Activated CD4-positive, alpha-beta T cell treated with anti-CD3 and anti-CD28 coated beads, Interleukin-2, amount 50 U/mL, for 48 hours (primary cell): ENCODE measurements around the gene NTNG2.

Experiments used
- DNase-seq, 2 experiments: peaks; one replicate each; pipeline ENCODE4 v3.0.0-alpha.2; 2020

NTNG2 gene

GRCh38 chr9:132207839-132208615, 46.2 kb downstream of the NTNG2 start:
- peak in 1 of 2 experiments; percentile 14 for DNase-seq

DNA sequence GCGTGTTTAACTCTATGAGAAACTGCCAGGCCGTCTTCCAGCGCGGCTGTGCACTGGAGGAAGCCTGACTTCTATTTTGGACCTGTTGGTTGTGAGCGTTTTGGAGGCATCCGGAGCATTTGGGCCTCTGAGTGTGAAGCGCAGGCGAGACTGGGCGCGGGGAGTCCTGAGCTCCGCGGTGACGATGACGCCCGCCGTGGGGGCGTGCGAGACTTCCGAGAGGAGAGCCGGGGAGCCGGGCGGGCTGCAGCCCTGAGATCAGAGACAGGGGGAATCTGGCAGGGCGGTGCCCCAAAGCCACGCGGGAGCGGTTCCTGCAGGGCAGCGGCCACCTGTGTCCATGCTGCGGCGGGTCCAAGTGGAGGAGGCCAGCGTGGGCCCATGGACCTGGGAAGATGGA, 47.4 kb downstream of the NTNG2 start:
- no peak for DNase-seq

GRCh38 chr9:132210472-132211145, 48.8 kb downstream of the NTNG2 start:
- peak in 1 of 2 experiments; percentile 20 for DNase-seq

- DNase-seq: no peak
Measured at GRCh38 chr9:132211570-132211969, 49.7 kb downstream of the NTNG2 start.

- no peak for DNase-seq
Measured at GRCh38 chr9:132214027-132214622, 52.3 kb downstream of the NTNG2 start.

DNA sequence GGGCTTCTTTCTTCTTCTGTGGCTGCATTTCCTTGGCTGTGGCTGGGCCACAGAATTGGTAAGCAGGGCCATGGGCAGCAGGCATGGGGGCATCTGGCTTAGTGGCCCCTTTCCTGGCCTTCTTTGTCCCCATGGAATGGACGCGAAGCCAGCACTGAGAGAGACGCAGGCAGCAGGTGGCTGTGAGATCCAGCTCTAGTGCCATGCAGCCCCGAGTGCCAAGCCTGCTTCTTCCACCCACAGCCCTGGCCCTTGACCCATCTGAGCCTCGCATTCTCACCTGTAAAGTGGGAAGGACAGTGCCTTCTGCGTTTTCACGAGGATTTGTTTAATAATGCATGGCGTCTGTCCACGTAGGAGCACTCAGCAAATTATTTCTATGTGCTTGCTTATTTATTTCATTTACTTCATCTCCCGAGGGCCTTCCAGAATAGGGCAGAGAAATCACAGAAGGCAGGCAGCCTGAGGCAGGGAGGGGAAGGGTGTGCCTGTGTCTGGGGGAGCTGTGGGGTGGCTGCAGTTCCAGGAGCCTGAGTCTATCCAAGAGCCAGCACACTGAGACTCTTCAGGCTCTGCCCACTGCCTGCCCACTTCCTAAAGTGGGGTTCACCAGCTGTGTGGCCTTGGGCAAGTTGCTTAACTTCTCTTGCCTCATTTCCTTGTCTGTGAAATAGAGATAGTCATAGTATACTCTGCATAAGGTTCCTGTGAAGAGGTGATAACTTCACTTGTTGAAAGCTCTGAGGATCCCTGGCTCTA, 55.2 kb downstream of the NTNG2 start:
- no peak for DNase-seq

DNA sequence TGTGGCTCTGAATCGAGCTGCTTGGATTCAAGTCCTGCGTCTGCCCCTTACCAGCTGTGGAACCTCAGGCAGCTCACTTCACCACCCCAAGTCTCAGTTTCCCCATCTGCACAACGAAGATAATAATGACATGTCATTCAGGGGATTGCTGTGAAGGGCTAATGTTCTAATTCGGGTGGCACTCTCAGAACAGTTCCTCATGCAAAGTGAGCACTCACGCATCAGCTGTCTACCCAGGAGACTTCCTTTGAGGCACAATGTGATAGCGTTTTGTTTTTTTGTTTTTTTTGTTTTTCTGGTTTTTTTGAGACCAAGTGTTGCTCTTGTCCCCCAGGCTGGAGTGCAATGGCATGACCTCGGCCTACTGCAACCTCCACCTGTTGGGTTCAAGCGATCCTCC, 56.4 kb downstream of the NTNG2 start:
- DNase-seq: no peak

- DNase-seq: no peak
Measured at GRCh38 chr9:132221941-132222340, 60.1 kb downstream of the NTNG2 start.

DNA sequence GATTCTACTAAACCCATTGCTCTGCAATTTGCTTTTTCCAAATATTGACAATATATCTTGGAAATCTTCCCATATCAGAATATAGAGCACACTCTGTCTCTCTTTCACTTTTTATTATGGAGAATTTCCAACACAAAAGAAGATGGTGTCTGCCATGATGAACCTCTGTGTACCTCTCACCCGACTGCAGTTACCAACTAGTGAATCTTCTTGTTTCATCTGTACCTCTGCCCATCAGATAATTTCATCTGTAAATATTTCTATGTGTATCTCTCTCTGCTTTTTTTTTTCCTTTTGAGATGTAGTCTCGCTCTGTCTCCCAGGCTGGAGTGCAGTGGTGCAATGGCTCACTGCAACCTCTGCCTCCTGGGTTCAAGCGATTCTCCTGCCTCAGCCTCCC, 62.8 kb downstream of the NTNG2 start:
- DNase-seq: no peak

DNA sequence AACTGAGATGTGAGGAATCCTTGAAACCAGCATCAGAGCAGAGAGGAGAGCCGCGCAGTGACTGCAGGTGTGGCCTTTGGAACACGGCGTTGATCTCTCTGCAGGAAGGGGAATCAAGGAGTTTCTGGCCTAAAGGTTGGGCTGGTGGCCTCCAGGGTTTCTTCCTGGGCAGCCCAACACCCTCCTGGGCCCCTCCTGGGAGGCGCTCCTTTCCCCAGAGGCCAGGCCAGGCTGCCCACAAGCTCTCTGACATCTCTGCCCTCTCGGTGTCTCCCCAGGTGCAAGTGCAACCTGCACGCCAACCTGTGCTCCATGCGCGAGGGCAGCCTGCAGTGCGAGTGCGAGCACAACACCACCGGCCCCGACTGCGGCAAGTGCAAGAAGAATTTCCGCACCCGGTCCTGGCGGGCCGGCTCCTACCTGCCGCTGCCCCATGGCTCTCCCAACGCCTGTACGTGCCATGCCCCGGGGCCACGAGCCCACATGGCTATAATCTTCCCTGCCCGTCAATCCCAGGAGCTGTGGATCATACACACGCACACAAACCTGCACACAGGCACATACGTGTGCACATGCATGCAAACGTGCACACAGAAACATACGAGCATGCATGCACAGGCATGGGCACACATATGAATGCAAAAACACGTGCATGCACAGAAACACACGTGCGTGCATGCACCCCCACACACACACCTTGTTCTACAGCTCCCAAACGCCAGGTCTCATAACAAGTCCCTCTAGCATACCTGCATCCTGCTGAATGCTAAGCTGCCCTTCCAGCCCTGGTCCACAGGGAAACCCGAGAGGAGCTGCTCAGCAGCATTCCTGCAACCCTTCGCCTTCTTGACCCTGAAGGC, 64.9 kb downstream of the NTNG2 start:
- no peak for DNase-seq

DNA sequence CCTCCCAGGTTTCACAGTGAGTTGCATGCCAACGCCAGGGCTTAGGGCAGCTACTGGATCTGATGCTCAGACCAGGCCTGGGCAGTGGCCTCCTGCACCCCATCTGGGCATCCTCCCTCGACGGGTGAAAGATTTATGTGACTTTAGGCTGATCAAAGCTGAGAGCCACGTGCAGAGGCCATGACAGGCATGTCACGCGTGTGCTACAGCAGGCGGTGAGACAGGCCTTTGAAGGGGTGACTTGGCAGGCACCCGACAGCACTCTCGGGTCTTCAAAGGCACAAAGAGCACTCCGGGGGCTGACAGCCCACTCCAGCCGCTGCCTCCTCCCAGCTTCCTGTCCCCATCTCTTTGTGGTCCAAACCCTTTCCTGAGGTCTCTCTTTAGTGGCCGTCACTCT, 66.2 kb downstream of the NTNG2 start:
- DNase-seq: no peak

DNA sequence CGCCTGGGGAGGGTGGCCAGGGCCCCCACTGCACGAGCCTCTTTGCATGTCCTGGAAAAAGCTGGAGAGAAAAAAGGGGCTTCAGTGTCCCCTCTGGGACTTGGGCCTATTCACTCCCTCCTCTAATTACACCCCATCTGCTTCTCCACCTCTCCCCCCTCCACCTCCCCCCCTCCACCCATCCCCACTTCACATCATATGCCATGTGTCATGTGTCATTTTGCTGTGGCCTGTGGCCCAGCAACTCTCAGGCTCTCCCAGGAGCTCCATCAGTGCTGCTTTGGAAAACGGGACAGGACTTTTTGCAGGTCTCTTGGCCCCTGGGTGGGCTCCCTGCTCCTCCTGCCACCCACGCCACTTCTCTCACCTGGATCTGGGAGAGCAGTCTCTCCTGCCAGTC, 68.7 kb downstream of the NTNG2 start:
- DNase-seq: no peak

DNA sequence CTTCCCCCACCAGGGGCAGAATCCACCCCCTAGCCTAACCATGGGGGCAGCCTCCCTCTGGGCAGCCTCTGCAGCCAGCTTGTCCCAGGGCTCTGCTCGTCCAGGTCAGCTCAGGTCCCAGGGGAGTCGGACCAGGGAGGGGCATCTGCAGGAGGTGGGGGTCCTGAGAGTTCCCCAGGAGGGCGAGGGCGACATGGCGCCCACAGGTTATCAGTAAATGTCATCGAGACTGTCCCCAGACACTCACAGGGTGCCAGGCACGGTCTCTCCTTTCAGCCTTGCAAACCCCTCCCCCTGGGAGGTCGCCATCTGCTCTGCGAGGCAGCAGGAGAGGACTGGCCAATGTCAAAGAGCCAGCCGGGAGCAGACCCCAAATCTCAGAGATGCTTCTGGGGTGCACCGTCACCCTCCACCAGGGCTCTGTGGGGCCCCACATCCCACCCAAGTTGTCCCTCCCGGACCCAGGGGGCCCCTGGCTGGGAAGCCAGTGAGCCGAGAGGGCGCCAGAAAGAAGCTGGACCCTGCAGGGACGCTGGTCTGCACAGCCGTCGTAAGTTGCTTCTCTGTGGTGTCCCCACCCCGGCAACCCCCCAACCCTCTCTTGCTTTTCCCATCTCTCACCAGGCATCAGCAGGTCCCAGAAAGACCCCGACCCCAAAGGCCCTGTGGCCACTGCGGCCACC, 69.3 kb downstream of the NTNG2 start:
- DNase-seq: no peak

- DNase-seq: no peak
Measured at GRCh38 chr9:132232522-132232921, 70.7 kb downstream of the NTNG2 start.

DNA sequence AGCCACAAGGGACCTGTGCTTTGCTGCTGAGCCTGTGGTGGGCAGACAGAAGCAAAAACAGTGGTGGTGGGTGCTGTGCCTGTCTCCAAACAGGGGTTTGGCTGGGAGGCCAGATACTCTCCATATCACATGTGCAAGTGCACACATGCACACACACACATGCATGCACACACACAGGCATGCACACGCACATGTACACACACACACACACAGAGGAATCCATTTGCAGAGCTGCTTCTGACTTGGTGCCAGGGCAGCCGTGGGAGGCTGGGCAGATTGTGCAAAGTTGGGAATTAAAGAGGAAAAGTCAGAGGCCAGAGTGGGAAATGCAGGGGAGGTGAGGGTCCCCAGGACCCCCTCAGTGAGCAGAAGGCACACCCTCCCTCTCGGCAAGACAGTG, 71.3 kb downstream of the NTNG2 start:
- no peak for DNase-seq

- no peak for DNase-seq
Measured at GRCh38 chr9:132234535-132234934, 72.7 kb downstream of the NTNG2 start.

DNA sequence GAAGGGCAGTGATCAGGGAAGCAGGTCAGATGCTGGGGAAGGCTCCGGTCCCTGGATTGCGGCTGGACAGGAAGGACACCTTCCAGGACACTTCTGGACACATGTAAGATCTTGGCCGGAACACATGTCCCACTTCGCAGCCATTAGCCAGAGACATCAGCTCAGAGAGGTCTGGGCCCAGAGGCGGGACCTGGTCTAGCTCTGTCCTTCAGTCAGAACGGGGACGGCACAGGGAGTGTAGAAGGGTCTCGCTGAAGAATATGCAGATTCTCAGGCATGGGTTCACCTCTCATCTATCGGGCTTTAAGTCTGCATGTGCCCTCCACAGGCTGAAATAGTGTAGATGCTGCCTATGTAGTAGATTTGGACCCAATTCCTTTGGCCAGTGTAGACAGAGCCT, 73.3 kb downstream of the NTNG2 start:
- no peak for DNase-seq

- DNase-seq: peak; percentile 86 to 88
Measured at GRCh38 chr9:132235894-132236661, 74.2 kb downstream of the NTNG2 start.

DNA sequence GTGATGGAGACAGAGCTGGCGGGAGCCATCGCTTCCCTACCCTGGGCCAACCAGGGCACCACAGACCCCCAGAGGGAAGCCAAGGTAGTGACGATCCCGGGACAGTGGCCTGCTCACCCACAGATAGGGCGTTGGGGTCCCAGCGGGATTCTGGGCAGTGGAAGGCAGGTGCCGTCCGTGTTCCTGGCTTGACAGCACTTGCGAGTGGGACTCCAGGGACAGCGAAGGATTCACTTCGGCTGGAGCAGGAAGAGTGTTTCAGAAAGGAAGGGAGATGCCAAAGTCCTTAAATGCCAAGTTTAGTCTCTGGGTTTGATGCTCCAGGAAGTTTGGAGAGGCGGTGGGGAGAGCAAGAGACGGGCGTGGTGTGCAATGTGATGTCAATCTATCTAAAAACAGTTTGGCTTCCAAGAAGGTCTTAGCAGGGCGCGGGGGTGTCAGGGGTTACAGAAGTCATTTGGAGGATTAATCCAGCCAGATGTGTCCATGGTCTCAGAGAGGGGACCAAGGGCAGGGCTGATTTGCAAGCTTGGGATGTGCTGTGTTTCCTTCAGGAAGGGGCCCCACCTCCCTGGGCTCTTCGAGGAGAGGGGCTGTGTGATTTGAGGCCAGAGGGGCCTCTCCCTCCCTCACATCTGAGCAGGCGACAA, 74.9 kb downstream of the NTNG2 start:
- no peak for DNase-seq

- no peak for DNase-seq
Measured at GRCh38 chr9:132237481-132237880, 75.6 kb downstream of the NTNG2 start.
